ENCODE measurements around the gene DMRT3. TPM values are rescaled to one million over a fixed set of nuclear protein-coding genes. Genes with fewer than 3 reads are reported as not detected.

DMRT3 gene
- total and polyA plus RNA-seq, 10 donors: not detected

- 81 to 93% (median 86%) methylated on average over 4 of the region's 4 CpGs for WGBS, 5 donors
- TF ChIP-seq POLR2AphosphoS5 (IDR thresholded peaks at IDR 0.05): no peak
- no peak for TF ChIP-seq POLR2A (IDR thresholded peaks at IDR 0.05)
- no peak for TF ChIP-seq CTCF (IDR thresholded peaks at IDR 0.05 in 8 of 11, conservative IDR thresholded peaks at IDR 0.05 in 3 of 11)
- intact Hi-C loops (cut with DNase I; ENCODE audit: low total_unique reads): no loop called here
- no peak for DNase-seq
- no peak overlapping the region for H3K27ac ChIP-seq
- peaks cover 0 to 51% (median 4%) of the 10 kb centered on the region in 7 donors for H3K27me3 ChIP-seq (replicated peaks in 1 of 7)
- H3K9me3 ChIP-seq: peaks cover 0 to 7% (median 0%) of the 10 kb centered on the region in 8 donors
- no peaks in the 10 kb centered on the region for H3K4me1 ChIP-seq
- no peaks in the 10 kb centered on the region for H3K36me3 ChIP-seq
- H3K4me3 ChIP-seq: no peak overlapping the region
Observed at GRCh38 chr9:933356-933755, 43.1 kb upstream of the DMRT3 start.

- Histone ChIP-seq H3K36me3 (no peaks in the 10 kb centered on the region), H3K9me3 (peaks cover 0 to 22% (median 4%) of the 10 kb centered on the region in 8 donors), H3K4me3 (no peak overlapping the region), H3K27ac (no peak overlapping the region), H3K27me3 (replicated peaks in 1 of 7) (peaks cover 0 to 69% (median 6%) of the 10 kb centered on the region in 7 donors), H3K4me1 (no peaks in the 10 kb centered on the region)
- 44 to 63% (median 55%) methylated on average over 10 of the region's 10 CpGs for WGBS, 5 donors
- DNase-seq: no peak
- intact Hi-C loops (cut with DNase I; ENCODE audit: low total_unique reads): no loop called here
- TF ChIP-seq POLR2AphosphoS5 (IDR thresholded peaks at IDR 0.05) (no peak), POLR2A (IDR thresholded peaks at IDR 0.05) (no peak), CTCF (IDR thresholded peaks at IDR 0.05 in 8 of 11, conservative IDR thresholded peaks at IDR 0.05 in 3 of 11) (no peak)
Observed at GRCh38 chr9:935348-935965, 41.0 kb upstream of the DMRT3 start.

GRCh38 chr9:942805-943580 is 33.5 kb upstream of the DMRT3 start:
- no peak overlapping the region for H3K27ac ChIP-seq
- no peaks in the 10 kb centered on the region for H3K4me1 ChIP-seq
- 56 to 70% (median 65%) methylated on average over 6 of the region's 6 CpGs for WGBS, 5 donors
- peaks cover 0 to 22% (median 2%) of the 10 kb centered on the region in 8 donors for H3K9me3 ChIP-seq
- intact Hi-C loops (cut with DNase I; ENCODE audit: low total_unique reads): no loop called here
- no peak for DNase-seq
- no peak for TF ChIP-seq POLR2AphosphoS5 (IDR thresholded peaks at IDR 0.05)
- no peak for TF ChIP-seq POLR2A (IDR thresholded peaks at IDR 0.05)
- no peak for TF ChIP-seq CTCF (IDR thresholded peaks at IDR 0.05 in 8 of 11, conservative IDR thresholded peaks at IDR 0.05 in 3 of 11)
- H3K27me3 ChIP-seq (replicated peaks in 1 of 7): peaks cover 0 to 58% (median 6%) of the 10 kb centered on the region in 7 donors
- H3K36me3 ChIP-seq: no peaks in the 10 kb centered on the region
- no peak overlapping the region for H3K4me3 ChIP-seq

- Histone ChIP-seq H3K27me3 (replicated peaks in 1 of 7) (peaks cover 0 to 74% (median 11%) of the 10 kb centered on the region in 7 donors), H3K36me3 (no peaks in the 10 kb centered on the region), H3K4me3 (no peak overlapping the region), H3K27ac (no peak overlapping the region), H3K4me1 (no peaks in the 10 kb centered on the region), H3K9me3 (no peaks in the 10 kb centered on the region)
- 71 to 91% (median 79%) methylated on average over 3 of the region's 3 CpGs for WGBS, 5 donors
- DNase-seq: no peak
- intact Hi-C loops (cut with DNase I; ENCODE audit: low total_unique reads): no loop called here
- no peak for TF ChIP-seq POLR2AphosphoS5 (IDR thresholded peaks at IDR 0.05)
- no peak for TF ChIP-seq POLR2A (IDR thresholded peaks at IDR 0.05)
Observed at GRCh38 chr9:947985-948384, 28.5 kb upstream of the DMRT3 start.

Data from spleen (tissue), 11 donors.